ENCODE data around the gene BICRAL.
A peak's percentile ranks its signal among the peaks of the same experiment; 100 is the strongest.
"Not testable (repeated sequence)": the region's sequence is repeated elsewhere in the genome, so short reads cannot be mapped to it uniquely, and the experiment has no call there.

BICRAL gene

GRCh38 chr6:42845327-42845694, 63.5 kb downstream of the BICRAL start:
- DNase-seq (ENCODE audit: low spot score), result no peak

GRCh38 chr6:42846505-42846904, 64.7 kb downstream of the BICRAL start:
- DNase-seq (ENCODE audit: low spot score), result no peak

- no peak for DNase-seq (ENCODE audit: low spot score)
These were observed 66.8 kb downstream of the BICRAL start for GRCh38 chr6:42848700-42849099.

- no peak for DNase-seq (ENCODE audit: low spot score)
These were observed 69.7 kb downstream of the BICRAL start for GRCh38 chr6:42851599-42851998.

- DNase-seq (ENCODE audit: low spot score), result no peak
These were observed 78.2 kb downstream of the BICRAL start for GRCh38 chr6:42860036-42860435.

- no peak for DNase-seq (ENCODE audit: low spot score)
These were observed 78.6 kb downstream of the BICRAL start for GRCh38 chr6:42860481-42860880.

- no peak for DNase-seq (ENCODE audit: low spot score)
These were observed 82.8 kb downstream of the BICRAL start for GRCh38 chr6:42864602-42865001.

GRCh38 chr6:42870145-42870936, 88.5 kb downstream of the BICRAL start:
- DNase-seq (ENCODE audit: low spot score), result no peak

GRCh38 chr6:42871711-42872110, 89.9 kb downstream of the BICRAL start:
- no peak for DNase-seq (ENCODE audit: low spot score)

- no peak for DNase-seq (ENCODE audit: low spot score)
These were observed 91.5 kb downstream of the BICRAL start for GRCh38 chr6:42873313-42873712.

GRCh38 chr6:42877695-42878094, 95.8 kb downstream of the BICRAL start:
- no peak for DNase-seq (ENCODE audit: low spot score)

- DNase-seq (ENCODE audit: low spot score), result peak; percentile 87
These were observed 97.8 kb downstream of the BICRAL start, which contains the start of gene RPL7L1 for GRCh38 chr6:42879372-42880239. Gene RPL7L1, plus strand, starts transcription at chr6:42879616. Its CDS starts 295 bp downstream, at chr6:42879911.

GRCh38 chr6:42880240-42880817, 98.5 kb downstream of the BICRAL start:
- not testable (repeated sequence) for DNase-seq (ENCODE audit: low spot score)

- not testable (repeated sequence) for DNase-seq (ENCODE audit: low spot score)
These were observed 99.0 kb downstream of the BICRAL start for GRCh38 chr6:42880871-42881270.

GRCh38 chr6:42885702-42886101, 103.8 kb downstream of the BICRAL start:
- no peak for DNase-seq (ENCODE audit: low spot score)

GRCh38 chr6:42888201-42888600, 106.3 kb downstream of the BICRAL start:
- not testable (repeated sequence) for DNase-seq (ENCODE audit: low spot score)

GRCh38 chr6:42889815-42890214, 108.0 kb downstream of the BICRAL start:
- DNase-seq (ENCODE audit: low spot score), result no peak

GRCh38 chr6:42890311-42891198, 108.7 kb downstream of the BICRAL start:
- peak; percentile 88 for DNase-seq (ENCODE audit: low spot score)

GRCh38 chr6:42891199-42891722, 109.4 kb downstream of the BICRAL start:
- DNase-seq (ENCODE audit: low spot score), result no peak

- DNase-seq (ENCODE audit: low spot score), result not testable (repeated sequence)
These were observed 112.4 kb downstream of the BICRAL start for GRCh38 chr6:42894041-42894828.

Data from hematopoietic multipotent progenitor cell treated with erythropoietin and hydrocortisone succinate and interleukin-3 and kit ligand, for 15 days (in vitro differentiated cells).